Measurements from ENCODE around the gene LIMCH1.

Gene LIMCH1

GRCh38 chr4:41741354-41741753 lies 203.4 kb downstream of the LIMCH1 start:
- H3K4me1 ChIP-seq (ENCODE audit: control insufficient read depth, insufficient read depth, low read length, poor library complexity, severe bottlenecking), result no peaks in the 10 kb centered on the region
- H3K4me3 ChIP-seq (ENCODE audit: insufficient read depth, low read depth, low read length, poor library complexity, severe bottlenecking), result no peak overlapping the region
- no peaks in the 10 kb centered on the region for H3K27me3 ChIP-seq (replicated peaks; ENCODE audit: control insufficient read depth, insufficient read depth, low read length, poor library complexity, severe bottlenecking)
- H3K9me3 ChIP-seq (ENCODE audit: control insufficient read depth, low read length), result no peaks in the 10 kb centered on the region
- DNase-seq, result no peak
- no peak overlapping the region for H3K27ac ChIP-seq (ENCODE audit: insufficient read depth, low read length, poor library complexity, severe bottlenecking)
- no peaks in the 10 kb centered on the region for H3K36me3 ChIP-seq (ENCODE audit: control insufficient read depth, insufficient read depth, low read length)

- no peak overlapping the region for H3K27ac ChIP-seq (ENCODE audit: insufficient read depth, low read length, poor library complexity, severe bottlenecking)
- DNase-seq, result no peak
- H3K4me1 ChIP-seq (ENCODE audit: control insufficient read depth, insufficient read depth, low read length, poor library complexity, severe bottlenecking), result no peaks in the 10 kb centered on the region
- no peaks in the 10 kb centered on the region for H3K9me3 ChIP-seq (ENCODE audit: control insufficient read depth, low read length)
- no peaks in the 10 kb centered on the region for H3K36me3 ChIP-seq (ENCODE audit: control insufficient read depth, insufficient read depth, low read length)
- H3K4me3 ChIP-seq (ENCODE audit: insufficient read depth, low read depth, low read length, poor library complexity, severe bottlenecking), result no peak overlapping the region
- H3K27me3 ChIP-seq (replicated peaks; ENCODE audit: control insufficient read depth, insufficient read depth, low read length, poor library complexity, severe bottlenecking), result peaks cover 4% of the 10 kb centered on the region
Measured at GRCh38 chr4:41744572-41745291, 206.8 kb downstream of the LIMCH1 start.

GRCh38 chr4:41745292-41746024 lies 207.5 kb downstream of the LIMCH1 start:
- H3K36me3 ChIP-seq (ENCODE audit: control insufficient read depth, insufficient read depth, low read length), result no peaks in the 10 kb centered on the region
- H3K9me3 ChIP-seq (ENCODE audit: control insufficient read depth, low read length), result no peaks in the 10 kb centered on the region
- no peak overlapping the region for H3K4me3 ChIP-seq (ENCODE audit: insufficient read depth, low read depth, low read length, poor library complexity, severe bottlenecking)
- peaks cover 8% of the 10 kb centered on the region for H3K27me3 ChIP-seq (replicated peaks; ENCODE audit: control insufficient read depth, insufficient read depth, low read length, poor library complexity, severe bottlenecking)
- H3K27ac ChIP-seq (ENCODE audit: insufficient read depth, low read length, poor library complexity, severe bottlenecking), result no peak overlapping the region
- H3K4me1 ChIP-seq (ENCODE audit: control insufficient read depth, insufficient read depth, low read length, poor library complexity, severe bottlenecking), result no peaks in the 10 kb centered on the region
- no peak for DNase-seq

- Histone ChIP-seq H3K4me3 (ENCODE audit: insufficient read depth, low read depth, low read length, poor library complexity, severe bottlenecking) (no peak overlapping the region), H3K4me1 (ENCODE audit: control insufficient read depth, insufficient read depth, low read length, poor library complexity, severe bottlenecking) (no peaks in the 10 kb centered on the region), H3K27me3 (replicated peaks; ENCODE audit: control insufficient read depth, insufficient read depth, low read length, poor library complexity, severe bottlenecking) (peaks cover 8% of the 10 kb centered on the region), H3K9me3 (ENCODE audit: control insufficient read depth, low read length) (no peaks in the 10 kb centered on the region), H3K36me3 (ENCODE audit: control insufficient read depth, insufficient read depth, low read length) (no peaks in the 10 kb centered on the region), H3K27ac (ENCODE audit: insufficient read depth, low read length, poor library complexity, severe bottlenecking) (no peak overlapping the region)
- no peak for DNase-seq
Measured at GRCh38 chr4:41746025-41746439, 208.1 kb downstream of the LIMCH1 start.

GRCh38 chr4:41746440-41747229 lies 208.7 kb downstream of the LIMCH1 start:
- H3K36me3 ChIP-seq (ENCODE audit: control insufficient read depth, insufficient read depth, low read length), result no peaks in the 10 kb centered on the region
- no peak for DNase-seq
- H3K27ac ChIP-seq (ENCODE audit: insufficient read depth, low read length, poor library complexity, severe bottlenecking), result no peak overlapping the region
- no peaks in the 10 kb centered on the region for H3K4me1 ChIP-seq (ENCODE audit: control insufficient read depth, insufficient read depth, low read length, poor library complexity, severe bottlenecking)
- H3K9me3 ChIP-seq (ENCODE audit: control insufficient read depth, low read length), result no peaks in the 10 kb centered on the region
- no peak overlapping the region for H3K4me3 ChIP-seq (ENCODE audit: insufficient read depth, low read depth, low read length, poor library complexity, severe bottlenecking)
- H3K27me3 ChIP-seq (replicated peaks; ENCODE audit: control insufficient read depth, insufficient read depth, low read length, poor library complexity, severe bottlenecking), result peaks cover 8% of the 10 kb centered on the region

- H3K27me3 ChIP-seq (replicated peaks; ENCODE audit: control insufficient read depth, insufficient read depth, low read length, poor library complexity, severe bottlenecking), result peaks cover 8% of the 10 kb centered on the region
- DNase-seq, result no peak
- H3K4me3 ChIP-seq (ENCODE audit: insufficient read depth, low read depth, low read length, poor library complexity, severe bottlenecking), result no peak overlapping the region
- no peak overlapping the region for H3K27ac ChIP-seq (ENCODE audit: insufficient read depth, low read length, poor library complexity, severe bottlenecking)
- no peaks in the 10 kb centered on the region for H3K36me3 ChIP-seq (ENCODE audit: control insufficient read depth, insufficient read depth, low read length)
- no peaks in the 10 kb centered on the region for H3K9me3 ChIP-seq (ENCODE audit: control insufficient read depth, low read length)
- H3K4me1 ChIP-seq (ENCODE audit: control insufficient read depth, insufficient read depth, low read length, poor library complexity, severe bottlenecking), result no peaks in the 10 kb centered on the region
Measured at GRCh38 chr4:41747230-41748055, 209.5 kb downstream of the LIMCH1 start.

GRCh38 chr4:41748074-41748570 lies 210.2 kb downstream of the LIMCH1 start:
- Histone ChIP-seq H3K27me3 (replicated peaks; ENCODE audit: control insufficient read depth, insufficient read depth, low read length, poor library complexity, severe bottlenecking) (peaks cover 8% of the 10 kb centered on the region), H3K9me3 (ENCODE audit: control insufficient read depth, low read length) (no peaks in the 10 kb centered on the region), H3K36me3 (ENCODE audit: control insufficient read depth, insufficient read depth, low read length) (no peaks in the 10 kb centered on the region)

GRCh38 chr4:41748571-41749475 lies 210.9 kb downstream of the LIMCH1 start, which contains the start of gene PHOX2B:
Gene PHOX2B, minus strand, starts transcription at chr4:41748725. Its CDS starts 115 bp downstream, at chr4:41748610.
- H3K9me3 ChIP-seq (ENCODE audit: control insufficient read depth, low read length), result no peaks in the 10 kb centered on the region
- peaks cover 11% of the 10 kb centered on the region for H3K27me3 ChIP-seq (replicated peaks; ENCODE audit: control insufficient read depth, insufficient read depth, low read length, poor library complexity, severe bottlenecking)
- no peaks in the 10 kb centered on the region for H3K36me3 ChIP-seq (ENCODE audit: control insufficient read depth, insufficient read depth, low read length)
- H3K4me1 ChIP-seq (ENCODE audit: control insufficient read depth, insufficient read depth, low read length, poor library complexity, severe bottlenecking), result no peaks in the 10 kb centered on the region
- no peak within 1 kb of the TSS for H3K27ac ChIP-seq (ENCODE audit: insufficient read depth, low read length, poor library complexity, severe bottlenecking)
- no peak for DNase-seq
- no peak within 1 kb of the TSS for H3K4me3 ChIP-seq (ENCODE audit: insufficient read depth, low read depth, low read length, poor library complexity, severe bottlenecking)

More at GRCh38 chr4:41748074-41748570, 210.2 kb downstream of the LIMCH1 start:
- H3K4me1 ChIP-seq (ENCODE audit: control insufficient read depth, insufficient read depth, low read length, poor library complexity, severe bottlenecking), result no peaks in the 10 kb centered on the region
- H3K27ac ChIP-seq (ENCODE audit: insufficient read depth, low read length, poor library complexity, severe bottlenecking), result no peak overlapping the region
- no peak overlapping the region for H3K4me3 ChIP-seq (ENCODE audit: insufficient read depth, low read depth, low read length, poor library complexity, severe bottlenecking)
- no peak for DNase-seq
